HepG2 (cell line): Measurements from ENCODE around the gene SNN. TPM values are rescaled to one million over a fixed set of nuclear protein-coding genes. Genes with fewer than 3 reads are reported as not detected.
A peak's percentile ranks its signal among the peaks of the same experiment; 100 is the strongest.

Experiments
- ARID5B ChIP-seq: IDR thresholded peaks from 2 replicates; pipeline ENCODE4 v1.4.0; 2020; ENCODE audit warnings: mild to moderate bottlenecking, missing genetic modification reagents
- ERF ChIP-seq: IDR thresholded peaks from 2 replicates; pipeline ENCODE4 v1.6.1; 2018; ENCODE audit warnings: missing biosample characterization, missing genetic modification reagents
- GATAD1 ChIP-seq: IDR thresholded peaks from 2 replicates; pipeline ENCODE4 v1.6.1; 2016; ENCODE audit warnings: missing genetic modification reagents, missing compliant biosample characterization
- HOXA3 ChIP-seq: sonication (generic); formaldehyde crosslinking; IDR thresholded peaks from 2 replicates; pipeline ENCODE4 v1.5.0; 2020; ENCODE audit warnings: missing genetic modification reagents
- MAFK ChIP-seq, 2 experiments: IDR thresholded peaks in 1 of 2; conservative IDR thresholded peaks in 1 of 2; 2 replicates each; pipeline ENCODE4 v1.6.1; 2011; ENCODE audit warnings: improper control_type of control experiment in 2 of 2, low read length in 2 of 2
- MZF1 ChIP-seq: sonication (generic); formaldehyde crosslinking; IDR thresholded peaks from 2 replicates; pipeline ENCODE4 v1.8.1; 2023; ENCODE audit warnings: mild to moderate bottlenecking, missing genetic modification reagents, borderline replicate concordance
- POGZ ChIP-seq: sonication (generic); formaldehyde crosslinking; IDR thresholded peaks from 2 replicates; pipeline ENCODE4 v1.4.0; 2020; ENCODE audit warnings: mild to moderate bottlenecking, missing genetic modification reagents
- SATB2 ChIP-seq: sonication (generic); formaldehyde crosslinking; IDR thresholded peaks from 2 replicates; pipeline ENCODE4 v1.5.0; 2020; ENCODE audit warnings: missing genetic modification reagents
- ZBTB38 ChIP-seq: sonication (generic); formaldehyde crosslinking; IDR thresholded peaks from 2 replicates; pipeline ENCODE4 v1.5.1; 2020; ENCODE audit warnings: mild to moderate bottlenecking, missing genetic modification reagents
- ZMYM4 ChIP-seq: sonication (generic); formaldehyde crosslinking; IDR thresholded peaks from 2 replicates; pipeline ENCODE4 v1.8.1; 2023; ENCODE audit warnings: mild to moderate bottlenecking, missing genetic modification reagents
- ZNF280D ChIP-seq: sonication (generic); formaldehyde crosslinking; IDR thresholded peaks from 2 replicates; pipeline ENCODE4 v1.5.1; 2020; ENCODE audit warnings: mild to moderate bottlenecking, missing genetic modification reagents
- ZNF607 ChIP-seq: sonication (generic); formaldehyde crosslinking; IDR thresholded peaks from 2 replicates; pipeline ENCODE4 v1.5.1; 2020; ENCODE audit warnings: missing genetic modification reagents, mild to moderate bottlenecking, borderline replicate concordance
- ZNF781 ChIP-seq: sonication (generic); formaldehyde crosslinking; IDR thresholded peaks from 2 replicates; pipeline ENCODE4 v1.5.1; 2020; ENCODE audit warnings: borderline replicate concordance, mild to moderate bottlenecking, missing genetic modification reagents; ENCODE audit errors: not compliant biosample characterization
- polyA plus RNA-seq, 8 experiments: library from polyadenylated mRNA; depleted of rRNA in 3 of 8; stranded (reverse) in 7 of 8; unstranded in 1 of 8; fragments of >200 nt; fragmentation: Illumina TruSeq in 4 of 8; extraction: Trizol in 4 of 8; gene quantifications; 2 replicates each; pipeline versions ENCODE4 v1.2.1 to v1.2.3, GENCODE V29; 2011 to 2016; ENCODE audit warnings: low read depth in 4 of 8, missing spikeins in 1 of 8, mixed read lengths in 1 of 8; ENCODE audit not compliant: insufficient read depth in 1 of 8
- total RNA-seq, 5 experiments: library from RNA; depleted of rRNA; stranded (reverse); fragments of >200 nt; fragmentation: Illumina TruSeq; extraction: Trizol; gene quantifications; 2 replicates each; pipeline ENCODE4 v1.2.3, GENCODE V29; 2016; ENCODE audit warnings: low read depth in 1 of 5
- TF ChIP-seq, protein P1 (sequence below): sonication (generic); formaldehyde crosslinking; IDR thresholded peaks from 2 replicates; pipeline ENCODE4 v1.8.1; 2023; ENCODE audit warnings: mild to moderate bottlenecking, missing genetic modification reagents
- TF ChIP-seq, protein P2 (sequence below): sonication (generic); formaldehyde crosslinking; IDR thresholded peaks from 2 replicates; pipeline ENCODE4 v1.5.1; 2020; ENCODE audit warnings: missing genetic modification reagents, mild to moderate bottlenecking, borderline replicate concordance
- TF ChIP-seq, protein P3 (sequence below): sonication (generic); formaldehyde crosslinking; IDR thresholded peaks from 2 replicates; pipeline ENCODE4 v1.8.1; 2023; ENCODE audit warnings: missing genetic modification reagents, mild to moderate bottlenecking, borderline replicate concordance

The SNN gene
- total and polyA plus RNA-seq, 2 of the 13 experiments (the other 11 are each of a cell fraction or from before 2014, with no cell fraction given): 5.2 to 8.4 TPM

DNA sequence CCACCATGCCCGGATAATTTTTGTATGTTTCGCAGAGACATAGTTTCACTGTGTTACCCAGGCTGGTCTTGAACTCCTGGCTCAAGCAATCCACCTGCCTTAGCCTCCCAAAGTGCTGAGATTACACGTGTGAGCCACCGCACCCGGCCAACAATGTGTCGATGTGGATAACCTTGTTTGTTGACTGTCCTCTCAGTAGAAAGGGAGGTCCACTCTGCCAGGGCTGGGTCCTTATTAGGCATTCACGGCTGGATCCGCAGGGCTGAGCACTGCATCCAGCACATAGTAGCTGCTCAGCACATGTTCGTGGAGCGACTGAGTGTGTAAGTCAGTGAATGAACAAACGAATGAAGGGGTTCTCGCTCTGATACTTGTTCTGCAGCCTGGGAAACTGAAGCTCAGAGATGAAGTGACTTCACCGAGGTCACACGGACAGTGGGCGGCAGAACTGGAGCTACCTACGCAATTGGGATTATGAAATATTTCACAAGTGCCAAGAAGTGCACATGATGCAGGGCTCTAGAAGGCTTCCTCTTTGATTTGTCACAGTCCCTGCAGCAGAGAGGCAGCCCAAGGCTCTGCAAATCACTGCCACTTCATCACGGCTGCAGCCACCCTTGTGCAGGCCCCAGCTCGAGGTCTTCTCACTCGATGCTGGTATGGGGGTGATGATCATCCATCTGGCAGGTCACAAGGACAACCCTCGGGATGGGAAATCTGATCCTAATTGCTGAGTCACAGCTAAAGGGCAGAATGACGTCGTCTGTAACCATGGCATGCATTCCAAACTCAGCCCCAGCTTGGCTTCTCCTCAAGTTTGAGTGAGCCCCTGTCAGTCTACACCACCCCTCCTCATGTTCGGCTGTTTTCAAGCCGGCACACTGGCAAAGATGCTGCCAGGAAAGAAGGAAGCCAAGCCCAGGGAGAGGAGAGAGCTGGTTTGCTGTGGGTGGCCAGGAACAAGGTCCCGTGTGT lies 28.0 kb upstream of the SNN start (continued):
- TF ChIP-seq ZNF280D: 0 out of 2 replicates have a peak, but pooled peaks have one; percentile 69
- TF ChIP-seq ZNF781 (CRISPR knock-in tag): no peak
- peak; percentile 49; the same call in 1 of the 2 replicates for TF ChIP-seq GATAD1
- peak; percentile 79; the same call in 1 of the 2 replicates for TF ChIP-seq HOXA3 (CRISPR knock-in tag)
- TF ChIP-seq, protein P1, sequence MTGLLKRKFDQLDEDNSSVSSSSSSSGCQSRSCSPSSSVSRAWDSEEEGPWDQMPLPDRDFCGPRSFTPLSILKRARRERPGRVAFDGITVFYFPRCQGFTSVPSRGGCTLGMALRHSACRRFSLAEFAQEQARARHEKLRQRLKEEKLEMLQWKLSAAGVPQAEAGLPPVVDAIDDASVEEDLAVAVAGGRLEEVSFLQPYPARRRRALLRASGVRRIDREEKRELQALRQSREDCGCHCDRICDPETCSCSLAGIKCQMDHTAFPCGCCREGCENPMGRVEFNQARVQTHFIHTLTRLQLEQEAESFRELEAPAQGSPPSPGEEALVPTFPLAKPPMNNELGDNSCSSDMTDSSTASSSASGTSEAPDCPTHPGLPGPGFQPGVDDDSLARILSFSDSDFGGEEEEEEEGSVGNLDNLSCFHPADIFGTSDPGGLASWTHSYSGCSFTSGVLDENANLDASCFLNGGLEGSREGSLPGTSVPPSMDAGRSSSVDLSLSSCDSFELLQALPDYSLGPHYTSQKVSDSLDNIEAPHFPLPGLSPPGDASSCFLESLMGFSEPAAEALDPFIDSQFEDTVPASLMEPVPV (CRISPR knock-in tag): peak; percentile 75; the same call in 1 of the 2 replicates
- TF ChIP-seq ZBTB38: 0 out of 2 replicates have a peak, but pooled peaks have one; percentile 48
- TF ChIP-seq POGZ (CRISPR knock-in tag): no peak
- no peak for TF ChIP-seq SATB2 (CRISPR knock-in tag)
- TF ChIP-seq, protein P2, sequence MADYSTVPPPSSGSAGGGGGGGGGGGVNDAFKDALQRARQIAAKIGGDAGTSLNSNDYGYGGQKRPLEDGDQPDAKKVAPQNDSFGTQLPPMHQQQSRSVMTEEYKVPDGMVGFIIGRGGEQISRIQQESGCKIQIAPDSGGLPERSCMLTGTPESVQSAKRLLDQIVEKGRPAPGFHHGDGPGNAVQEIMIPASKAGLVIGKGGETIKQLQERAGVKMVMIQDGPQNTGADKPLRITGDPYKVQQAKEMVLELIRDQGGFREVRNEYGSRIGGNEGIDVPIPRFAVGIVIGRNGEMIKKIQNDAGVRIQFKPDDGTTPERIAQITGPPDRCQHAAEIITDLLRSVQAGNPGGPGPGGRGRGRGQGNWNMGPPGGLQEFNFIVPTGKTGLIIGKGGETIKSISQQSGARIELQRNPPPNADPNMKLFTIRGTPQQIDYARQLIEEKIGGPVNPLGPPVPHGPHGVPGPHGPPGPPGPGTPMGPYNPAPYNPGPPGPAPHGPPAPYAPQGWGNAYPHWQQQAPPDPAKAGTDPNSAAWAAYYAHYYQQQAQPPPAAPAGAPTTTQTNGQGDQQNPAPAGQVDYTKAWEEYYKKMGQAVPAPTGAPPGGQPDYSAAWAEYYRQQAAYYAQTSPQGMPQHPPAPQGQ (CRISPR knock-in tag): no peak; the same call in 1 of the 2 replicates
- TF ChIP-seq MZF1: no peak
- peak; percentile 81 for TF ChIP-seq ARID5B (CRISPR knock-in tag)
- TF ChIP-seq, protein P3, sequence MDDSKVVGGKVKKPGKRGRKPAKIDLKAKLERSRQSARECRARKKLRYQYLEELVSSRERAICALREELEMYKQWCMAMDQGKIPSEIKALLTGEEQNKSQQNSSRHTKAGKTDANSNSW (CRISPR knock-in tag): 0 out of 2 replicates have a peak, but pooled peaks have one; percentile 90
- no peak for TF ChIP-seq ERF (CRISPR knock-in tag)
- TF ChIP-seq ZNF607 (CRISPR knock-in tag): 0 out of 2 replicates have a peak, but pooled peaks have one; percentile 45
- TF ChIP-seq ZMYM4 (CRISPR knock-in tag): peak; percentile 9; the same call in 1 of the 2 replicates
- TF ChIP-seq MAFK (conservative IDR thresholded peaks at IDR 0.05 in 1 of 2, IDR thresholded peaks at IDR 0.05 in 1 of 2; ENCODE audit: low read length in 2 of 2): peak; percentile 87 to 97
